ENCODE data around the gene PUS3. TPM values are rescaled to one million over a fixed set of nuclear protein-coding genes. Genes with fewer than 3 reads are reported as not detected.

PUS3 gene
- total RNA-seq, 1 donor from 2014 or later, result 13.4 TPM

DNA sequence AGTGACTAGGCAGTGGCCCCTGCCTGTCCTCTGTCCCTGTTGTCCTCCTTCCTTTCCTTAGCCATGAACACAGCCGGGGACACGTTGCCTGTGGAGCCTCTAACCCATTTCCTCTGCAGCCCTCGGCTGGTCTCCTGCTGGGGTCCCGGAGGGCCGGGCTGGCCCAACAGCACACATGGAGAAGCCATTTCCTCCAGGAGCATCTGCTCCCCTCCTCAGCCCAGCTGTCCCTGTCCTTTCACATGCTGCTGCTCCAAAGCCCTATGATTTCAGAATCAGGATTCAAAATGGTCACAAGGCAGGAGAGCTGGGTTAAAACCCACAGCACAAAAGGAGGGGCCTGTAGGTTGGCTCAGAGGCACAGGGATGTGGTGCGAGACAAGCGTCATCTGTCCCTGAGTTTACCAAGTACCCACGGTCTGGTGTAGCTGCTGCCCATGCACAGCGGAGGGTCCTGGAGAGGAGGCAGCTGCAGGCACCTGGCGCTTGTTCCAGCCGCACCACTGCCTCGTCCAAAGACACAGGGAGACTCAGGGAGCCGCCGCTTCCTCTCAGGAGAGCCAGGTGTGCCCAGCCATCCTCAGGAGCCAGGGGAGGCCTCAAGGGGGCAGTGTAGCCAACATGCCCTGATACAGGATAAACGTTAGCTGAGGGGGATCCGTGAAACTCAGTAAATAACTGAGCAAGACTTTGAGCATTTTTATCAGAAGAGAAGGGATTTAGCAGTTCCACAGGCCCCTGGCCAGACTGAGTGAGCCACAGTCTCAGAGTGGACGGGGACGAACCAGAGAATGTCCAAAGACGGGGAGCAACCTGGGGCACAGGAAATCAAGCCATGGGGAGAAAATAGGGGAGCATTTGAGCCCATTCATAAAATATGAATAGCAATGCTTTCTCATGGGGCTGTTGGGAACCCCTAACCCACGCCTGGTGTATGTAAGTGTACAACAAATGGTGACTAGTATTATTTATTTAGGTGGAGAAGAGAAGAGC is 38.9 kb upstream of the PUS3 start:
- peak; percentile 67 for DNase-seq

DNA sequence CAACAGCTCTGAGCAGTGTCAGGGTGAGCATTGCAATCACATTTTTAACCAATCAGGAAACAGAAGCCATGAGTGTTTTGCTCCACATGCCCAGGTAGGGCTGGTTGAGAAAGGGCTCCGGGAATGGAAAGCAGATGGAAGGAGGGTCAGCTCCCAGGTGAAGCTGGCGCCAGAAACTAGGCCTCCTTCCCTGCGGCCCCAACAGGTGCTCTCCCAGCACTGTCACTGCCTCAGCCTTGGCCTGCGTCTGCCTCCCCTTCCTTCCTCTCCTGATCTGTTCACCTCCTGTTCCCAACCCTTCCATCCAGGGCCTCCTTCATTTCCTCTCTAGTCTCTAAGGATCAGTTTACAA is 38.2 kb upstream of the PUS3 start:
- DNase-seq, result no peak

DNA sequence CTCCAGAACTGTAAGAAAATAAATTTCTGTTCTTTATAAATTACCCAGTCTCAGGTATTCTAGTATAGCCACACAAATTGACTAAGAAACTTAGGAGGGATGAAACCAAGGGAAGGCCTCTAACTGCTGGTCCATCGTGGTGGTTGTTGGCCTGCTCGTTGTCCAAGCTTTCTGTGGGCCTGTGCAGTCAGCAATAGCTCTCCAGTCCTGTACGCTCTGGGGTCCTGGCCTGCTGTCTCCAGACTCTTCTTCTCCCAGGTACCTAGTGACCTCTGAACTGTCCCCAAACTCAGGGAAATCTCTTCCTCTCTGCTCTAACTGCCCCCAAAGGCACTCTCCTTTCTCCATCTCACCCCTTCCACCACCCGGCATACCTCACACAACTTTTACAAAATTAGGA is 37.1 kb upstream of the PUS3 start:
- DNase-seq, result no peak

DNA sequence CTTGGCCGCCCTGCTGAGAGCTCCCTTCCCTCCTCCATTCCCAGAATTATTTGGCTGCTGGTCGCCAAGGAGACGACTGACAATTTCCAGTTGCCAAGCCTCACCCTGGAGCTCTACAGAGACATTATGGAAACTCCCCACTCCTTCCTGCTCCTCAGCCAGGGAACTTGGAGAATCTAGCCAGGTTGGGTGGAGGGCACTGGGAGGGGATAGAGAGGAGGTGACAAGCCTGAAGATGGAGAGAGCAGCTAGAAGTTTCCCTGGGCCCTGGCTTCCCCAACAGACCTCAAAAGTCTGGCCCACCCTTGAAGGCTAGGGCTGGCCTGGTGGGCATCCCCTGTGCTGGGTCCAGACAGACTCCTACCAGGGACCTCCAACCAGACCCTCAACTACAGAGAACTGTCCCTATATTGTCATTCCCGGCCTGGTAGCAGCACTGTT is 36.1 kb upstream of the PUS3 start:
- DNase-seq, result no peak

DNA sequence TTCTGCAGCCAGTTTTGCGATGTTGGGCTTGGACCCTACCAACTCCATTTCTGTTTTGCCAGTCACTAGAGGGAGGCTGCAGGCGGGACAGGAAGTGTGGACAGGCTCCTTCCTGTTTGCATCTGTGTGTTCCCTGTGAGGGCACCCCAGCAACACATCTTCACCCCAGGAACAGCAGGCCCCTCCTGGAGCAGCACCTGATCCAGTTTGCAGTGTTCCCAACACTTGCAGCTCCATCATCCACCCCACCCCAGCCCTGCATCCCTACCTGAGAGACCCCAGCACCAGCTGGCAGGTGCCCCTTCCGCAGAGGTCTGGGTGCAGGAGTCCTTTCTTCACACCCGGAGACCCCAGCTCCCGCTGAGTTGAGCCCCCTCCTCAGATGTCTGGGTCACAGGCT is 35.4 kb upstream of the PUS3 start:
- DNase-seq, result no peak

DNA sequence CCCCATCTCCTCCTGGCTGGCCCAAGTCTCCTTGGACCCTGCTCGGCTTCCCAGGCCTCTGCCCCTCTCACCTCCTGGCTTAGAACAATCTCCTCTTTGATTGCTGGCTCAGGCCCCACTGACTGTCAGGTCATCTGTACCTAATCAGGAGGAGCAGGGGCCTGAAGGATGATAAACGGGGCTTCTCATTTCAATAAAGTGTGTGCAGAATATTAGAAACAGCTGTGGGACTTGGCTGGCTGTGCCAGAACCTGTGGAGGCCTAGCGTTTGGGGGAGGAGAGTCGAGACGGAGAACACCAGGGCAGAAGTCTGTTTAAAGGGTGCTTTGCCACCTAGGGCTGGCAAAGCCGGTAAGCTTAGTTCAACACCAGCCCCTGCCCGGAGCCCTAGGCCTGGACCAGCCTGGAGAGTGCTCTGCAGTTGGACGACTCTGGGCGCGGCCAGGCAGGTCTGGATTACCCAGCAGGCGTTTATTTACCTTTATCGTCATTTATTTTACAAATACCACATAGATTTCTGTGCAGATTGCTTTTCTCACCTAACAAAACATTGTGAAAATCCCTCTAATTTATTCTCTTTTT is 32.7 kb upstream of the PUS3 start:
- no peak for DNase-seq

DNA sequence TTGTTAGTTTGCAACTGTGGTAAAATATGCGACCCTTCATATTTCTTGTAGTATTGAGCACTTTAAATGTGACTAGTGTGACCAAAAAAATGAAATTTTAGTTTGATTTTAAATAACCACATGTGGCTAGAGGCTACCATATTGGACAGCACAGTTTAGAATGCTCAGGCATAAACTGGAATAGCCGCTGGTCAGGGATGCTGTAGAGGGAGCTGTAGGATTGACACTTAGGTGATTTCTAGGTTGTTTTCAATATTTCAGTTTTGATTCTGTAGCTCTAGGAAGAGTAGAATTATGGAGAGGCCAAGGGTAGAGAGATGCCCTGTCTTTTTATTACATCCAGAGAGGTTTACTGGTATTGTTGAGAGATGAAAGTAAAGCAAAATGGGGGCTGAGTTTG is 32.0 kb upstream of the PUS3 start:
- no peak for DNase-seq

DNA sequence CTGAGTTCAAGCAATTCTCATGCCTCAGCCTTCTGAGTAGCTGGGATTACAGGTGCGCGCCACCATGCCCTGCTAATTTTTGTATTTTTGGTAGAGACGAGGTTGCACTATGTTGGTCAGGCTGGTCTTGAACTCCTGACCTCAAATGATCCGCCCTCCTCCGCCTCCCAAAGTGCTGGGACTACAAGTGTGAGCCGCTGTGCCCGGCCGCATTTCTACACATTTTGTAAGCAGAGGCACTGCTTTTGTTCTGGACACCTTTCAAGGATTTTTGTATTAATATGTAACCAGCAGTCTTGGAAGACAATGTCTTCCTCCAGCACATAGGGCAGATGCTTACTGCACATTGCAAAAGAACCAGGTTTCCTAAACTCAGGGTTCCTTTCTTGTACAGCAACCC is 31.5 kb upstream of the PUS3 start:
- no peak for DNase-seq

DNA sequence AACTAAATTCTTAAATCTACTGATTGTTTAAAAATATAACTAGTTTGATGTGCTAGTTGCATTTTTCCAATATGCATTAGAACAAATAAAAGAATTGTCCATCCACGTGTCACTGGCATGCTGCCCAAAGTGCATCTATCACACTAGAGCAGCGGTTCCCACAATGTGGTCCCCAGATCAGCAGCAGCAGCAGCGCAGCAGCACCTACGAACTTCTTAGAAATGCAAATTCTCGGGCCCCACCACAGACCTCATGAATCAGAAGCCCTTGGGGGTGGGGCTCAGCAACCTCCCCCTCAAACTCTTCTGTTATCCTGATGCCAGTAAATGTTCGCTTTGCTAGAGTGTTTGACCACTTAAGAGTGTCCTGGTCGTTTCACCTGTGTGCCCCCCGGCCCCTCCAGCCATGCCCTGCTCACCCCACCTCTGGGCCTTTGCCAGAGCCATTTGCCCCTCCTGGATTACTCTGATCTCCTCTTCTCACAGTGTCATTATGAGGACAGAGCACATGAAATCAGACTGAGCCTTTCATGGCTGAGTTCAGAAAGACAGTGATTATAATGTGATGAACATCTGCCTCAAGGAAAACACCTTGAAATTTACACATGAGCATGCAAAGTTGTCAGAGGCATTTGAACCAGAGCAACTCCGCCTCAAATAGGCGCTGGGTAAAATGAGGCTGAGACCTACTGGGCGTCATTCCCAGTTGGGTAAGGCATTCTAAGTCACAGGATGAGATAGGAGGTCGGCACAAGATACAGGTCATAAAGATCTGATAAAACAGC is 30.2 kb upstream of the PUS3 start:
- no peak for DNase-seq

DNA sequence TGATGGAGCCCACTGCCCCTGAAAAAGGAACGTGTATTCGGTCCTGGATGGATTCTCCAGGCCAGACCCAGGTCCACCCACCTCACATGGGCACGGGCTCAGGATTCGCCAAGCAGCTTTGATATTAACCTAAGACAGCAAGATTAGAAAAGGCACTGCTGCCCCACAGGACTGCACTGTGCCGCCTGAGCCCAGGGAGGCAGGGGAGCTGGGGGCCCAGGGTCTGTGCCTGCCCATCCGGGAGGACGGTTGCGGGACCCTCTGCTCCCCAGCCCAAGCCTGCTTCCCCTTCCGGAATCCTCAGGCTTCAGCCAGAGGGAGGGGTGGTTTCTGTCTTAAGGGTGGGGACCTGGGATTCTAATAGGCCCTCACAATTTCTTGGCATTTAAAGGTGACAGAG is 29.3 kb upstream of the PUS3 start:
- DNase-seq, result no peak

DNA sequence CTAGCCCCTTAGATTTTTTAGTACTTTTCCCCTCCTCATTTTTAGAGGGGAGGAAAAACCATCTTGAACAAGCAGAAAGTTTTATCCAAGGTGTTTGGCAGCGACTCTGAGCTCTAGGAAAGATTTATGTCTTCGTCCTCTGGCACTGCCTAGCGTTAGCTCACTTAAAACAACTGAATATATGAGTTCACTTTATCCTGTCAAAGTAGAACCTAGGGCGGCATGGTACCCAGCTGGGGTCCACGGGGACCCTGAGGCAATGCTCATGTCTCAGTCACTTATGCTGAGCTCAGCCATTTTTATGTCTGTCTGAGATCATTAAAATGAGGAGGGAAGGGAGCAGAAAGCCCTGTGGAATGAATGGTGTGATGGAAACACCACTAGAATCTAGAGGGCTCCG is 28.7 kb upstream of the PUS3 start:
- no peak for DNase-seq

DNA sequence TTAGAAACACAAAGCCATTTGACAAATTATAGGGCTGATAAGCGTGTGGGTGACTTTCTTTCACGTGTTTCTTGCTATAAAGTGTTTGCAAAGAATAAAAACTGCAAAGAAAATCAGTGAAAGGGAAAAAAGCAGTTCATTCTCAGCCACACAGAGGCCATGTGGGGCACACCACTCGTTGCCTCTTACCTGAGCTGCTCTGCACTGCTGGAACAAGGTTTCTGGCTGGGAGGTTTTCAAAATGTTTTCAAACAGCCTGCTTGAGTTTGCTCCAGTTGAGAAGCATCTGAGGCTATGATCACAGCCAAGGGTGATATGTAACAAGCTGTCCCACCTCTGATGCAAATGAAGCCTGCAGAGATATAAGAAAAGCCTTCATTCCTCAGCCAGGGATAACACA is 28.1 kb upstream of the PUS3 start:
- no peak for DNase-seq

DNA sequence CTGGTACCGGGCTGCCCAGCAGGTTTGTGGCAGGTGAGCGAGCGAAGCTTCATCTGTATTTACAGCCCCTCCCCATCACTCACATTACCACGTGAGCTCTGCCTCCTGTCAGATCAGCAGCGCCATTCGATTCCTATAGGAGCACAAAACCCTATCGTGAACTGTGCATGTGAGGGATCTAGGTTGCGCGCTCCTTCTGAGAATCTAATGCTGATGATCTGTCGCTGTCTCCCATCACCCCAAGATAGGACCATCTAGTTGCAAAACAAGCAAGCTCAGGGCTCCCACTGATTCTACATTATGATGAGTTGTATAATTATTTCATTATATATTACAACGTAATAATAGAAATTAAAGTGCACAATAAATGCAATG is 27.1 kb upstream of the PUS3 start:
- no peak for DNase-seq

DNA sequence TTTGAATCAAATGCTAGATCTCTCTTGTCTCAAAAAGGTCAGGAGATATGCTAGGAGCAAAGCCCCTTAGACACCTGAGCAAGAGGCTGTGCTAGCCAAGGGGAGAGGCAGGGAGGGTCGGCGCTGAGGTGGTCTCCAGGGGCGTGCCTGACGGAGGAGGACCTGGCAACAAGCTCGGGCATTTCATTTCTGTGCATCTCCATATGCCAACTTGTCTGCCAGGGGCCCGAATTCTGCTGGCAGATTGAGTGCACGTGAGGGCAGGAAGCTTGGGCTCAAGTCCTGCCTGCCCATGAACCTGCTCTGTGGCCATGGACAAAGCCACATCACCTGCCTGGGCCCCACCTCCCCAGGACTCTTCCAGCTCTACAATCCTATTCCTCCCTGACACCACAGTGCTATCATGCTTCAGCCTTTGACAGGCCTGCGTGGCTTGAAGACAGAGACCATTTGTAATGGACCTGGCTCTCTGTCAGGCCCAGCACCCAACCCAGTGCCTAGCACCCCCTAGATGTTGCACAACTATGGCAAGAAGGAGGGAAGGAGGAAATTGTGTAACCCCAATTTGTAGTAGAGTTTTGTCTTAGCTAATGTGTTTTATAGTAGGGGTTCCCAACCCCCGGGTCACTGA is 26.6 kb upstream of the PUS3 start:
- no peak for DNase-seq

DNA sequence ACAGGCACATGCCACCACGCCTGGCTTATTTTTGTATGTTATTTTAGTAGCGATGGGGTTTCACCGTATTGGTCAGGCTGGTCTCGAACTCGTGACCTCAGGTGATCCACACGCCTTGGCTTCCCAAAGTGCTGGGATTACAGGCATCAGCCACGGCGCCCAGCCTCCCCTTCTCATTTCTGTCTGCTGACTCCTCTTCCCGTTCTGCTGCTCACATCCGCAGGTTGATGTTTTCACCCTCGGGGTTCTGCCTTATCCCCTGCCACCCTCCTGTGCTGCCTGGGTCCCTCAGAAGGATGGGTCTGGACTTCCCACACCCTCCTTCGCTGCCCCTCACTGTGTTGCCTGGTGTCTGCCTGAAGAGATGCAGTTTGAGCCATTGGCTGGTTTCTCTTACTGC is 23.7 kb upstream of the PUS3 start:
- no peak for DNase-seq

DNA sequence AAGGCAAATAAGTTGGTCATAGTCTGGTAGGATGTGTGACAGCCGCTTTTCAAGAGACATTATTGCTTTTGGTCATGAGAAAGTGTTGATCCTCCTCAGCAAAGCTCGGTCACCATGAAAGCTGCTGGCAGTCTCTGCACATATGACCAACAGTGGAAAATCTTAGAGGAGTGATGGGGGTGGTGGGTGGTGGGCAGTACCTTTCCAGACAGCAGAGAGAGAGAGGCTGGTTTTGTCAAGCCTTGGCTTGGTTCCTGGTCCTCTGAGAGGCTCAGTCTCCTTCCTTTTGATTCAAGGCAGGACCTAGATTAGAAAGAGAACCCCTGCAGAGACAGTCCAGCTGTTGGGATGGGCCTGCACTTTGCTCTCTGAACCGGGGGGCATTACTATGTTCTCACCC is 22.8 kb upstream of the PUS3 start:
- DNase-seq, result no peak

DNA sequence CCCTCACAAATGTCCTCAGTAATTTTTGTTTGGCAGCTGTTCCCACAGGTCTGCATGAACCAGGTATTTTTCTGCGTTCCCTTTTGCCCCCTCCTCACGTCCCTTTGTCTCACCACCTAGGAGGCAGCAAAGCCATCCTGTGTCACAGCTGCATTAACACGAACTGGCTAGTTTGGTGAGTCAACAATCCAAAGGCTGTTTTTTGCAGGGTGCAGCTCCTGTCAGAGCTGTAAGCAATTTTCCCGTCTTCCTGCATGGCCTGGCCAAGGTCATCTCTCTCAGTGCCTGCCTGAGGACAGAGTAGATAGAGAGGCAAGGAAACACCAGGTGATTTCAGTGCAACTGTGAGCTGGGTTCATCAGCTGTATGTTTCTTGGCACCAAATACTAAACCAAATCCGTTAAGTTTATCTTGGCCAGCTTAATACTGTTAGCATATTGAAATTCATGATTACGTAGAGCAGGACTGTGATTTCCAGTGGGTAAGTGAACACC is 22.3 kb upstream of the PUS3 start:
- peak; percentile 28 for DNase-seq

DNA sequence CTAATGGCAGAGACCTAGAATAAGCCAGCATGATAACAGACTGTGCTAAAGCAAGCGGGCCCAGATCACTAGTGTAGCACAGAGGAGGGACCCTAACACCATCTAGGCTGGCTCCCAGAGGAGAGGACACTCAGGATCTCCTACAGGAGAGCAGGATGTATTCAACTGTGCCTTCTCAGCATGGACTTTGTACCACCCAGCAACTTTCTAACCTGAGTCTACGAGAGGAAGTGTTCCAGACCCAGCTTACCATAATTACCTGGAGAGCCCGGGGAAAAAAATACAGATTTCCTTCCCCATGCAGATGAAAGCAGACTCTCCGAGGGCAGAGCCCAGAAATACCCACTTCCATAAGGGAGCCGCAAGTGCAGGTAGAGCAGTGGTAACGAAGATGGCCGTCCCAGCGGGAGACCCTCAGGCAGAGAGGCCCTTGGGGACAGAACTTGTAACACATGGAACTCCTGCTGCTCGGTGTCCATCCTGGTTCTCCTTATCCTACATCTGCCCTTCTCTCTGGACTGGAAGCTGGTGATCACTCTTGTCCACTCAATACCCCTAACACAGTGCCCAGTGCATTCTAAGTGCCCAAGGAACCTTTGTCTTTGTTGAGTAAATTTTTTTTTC is 21.5 kb upstream of the PUS3 start:
- DNase-seq, result no peak

DNA sequence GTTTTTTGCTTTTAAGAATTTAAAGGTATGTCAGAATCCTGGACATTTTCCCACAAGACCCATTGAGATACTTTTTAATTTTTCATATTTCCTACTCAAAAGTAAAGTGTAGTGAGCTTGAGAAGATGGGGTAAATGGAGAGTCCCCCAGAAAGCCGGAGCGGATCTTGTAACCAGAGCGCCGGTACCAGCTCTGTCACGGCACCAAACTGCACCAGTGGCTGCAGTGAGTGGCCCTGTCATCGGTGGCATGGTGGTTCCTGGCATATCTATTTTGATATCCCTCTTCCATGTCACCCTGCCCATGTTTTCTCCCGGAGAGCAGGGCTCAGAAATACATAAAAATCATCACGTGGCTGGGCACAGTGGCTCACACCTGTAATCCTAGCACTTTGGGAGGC is 20.6 kb upstream of the PUS3 start:
- no peak for DNase-seq

DNA sequence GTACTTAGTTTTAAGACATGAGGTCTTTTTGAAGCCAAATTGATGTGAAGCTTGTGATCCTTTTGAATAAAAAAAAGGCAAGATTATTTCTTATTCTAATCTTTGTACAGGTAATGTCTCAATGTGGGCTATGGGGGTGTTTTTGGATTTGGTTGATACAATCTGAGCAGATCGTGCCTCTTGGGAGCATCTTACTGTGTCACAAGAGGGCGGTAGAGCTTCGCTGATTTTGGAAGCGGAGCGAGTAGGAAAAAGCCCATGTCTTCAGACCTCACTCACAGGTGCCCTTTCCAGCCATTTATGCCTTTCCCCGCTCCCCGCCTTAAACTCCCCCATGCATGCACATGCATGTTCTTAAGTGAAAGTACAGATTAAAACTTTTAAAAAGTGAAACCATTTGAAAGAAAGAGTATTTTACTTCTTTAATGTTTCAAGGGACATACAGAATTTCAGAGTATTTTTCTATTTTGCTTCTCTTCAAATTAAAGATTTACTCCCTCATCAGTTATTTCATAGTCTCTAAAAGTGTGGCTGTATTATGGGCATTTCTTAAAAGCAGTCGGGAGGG is 20.1 kb upstream of the PUS3 start:
- DNase-seq, result peak; percentile 86

DNA sequence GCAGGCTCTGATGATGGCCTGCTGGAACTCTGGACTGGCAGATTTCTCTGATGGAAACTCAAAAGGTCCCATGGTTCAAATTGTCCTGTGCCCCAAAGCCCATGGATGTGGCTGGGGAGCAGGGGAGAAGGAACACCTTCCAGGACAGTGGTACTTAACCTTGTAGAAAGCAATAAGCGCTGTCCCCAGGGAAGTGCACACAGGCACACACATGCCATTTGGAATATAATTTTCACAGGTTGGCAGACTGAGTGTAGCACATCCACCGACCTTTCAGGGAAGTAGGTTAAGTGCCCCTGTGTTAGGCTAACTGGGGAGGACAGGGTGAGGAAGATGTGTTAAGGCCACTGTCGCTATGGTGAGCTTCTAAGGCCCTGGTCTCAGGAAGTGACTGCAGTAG is 19.1 kb upstream of the PUS3 start:
- DNase-seq, result no peak

DNA sequence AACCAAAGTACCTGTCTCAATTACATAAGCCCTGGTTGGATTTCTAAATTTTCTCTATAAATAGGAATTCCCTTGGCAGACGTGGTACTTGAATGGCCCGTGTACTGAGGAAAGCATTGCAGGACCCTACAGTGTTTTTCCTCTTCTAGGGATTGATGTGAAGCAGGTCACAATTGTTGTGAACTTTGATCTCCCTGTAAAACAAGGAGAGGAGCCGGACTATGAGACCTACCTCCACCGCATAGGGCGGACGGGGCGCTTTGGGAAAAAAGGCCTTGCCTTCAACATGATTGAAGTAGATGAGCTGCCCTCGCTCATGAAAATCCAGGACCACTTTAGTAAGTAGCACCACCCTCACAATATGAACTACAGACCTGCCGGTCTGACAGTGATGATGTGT is 18.0 kb upstream of the PUS3 start:
- DNase-seq, result no peak

Data from dermis blood vessel endothelial cell (primary cell).